HepG2 (cell line): Measurements from ENCODE around the gene ALLC. TPM values are rescaled to one million over a fixed set of nuclear protein-coding genes. Genes with fewer than 3 reads are reported as not detected.

ENCODE experiments used
- ARID5B ChIP-seq: IDR thresholded peaks from 2 replicates; pipeline ENCODE4 v1.4.0; 2020; ENCODE audit warnings: mild to moderate bottlenecking, missing genetic modification reagents
- ATF2 ChIP-seq: sonication (generic); formaldehyde crosslinking; IDR thresholded peaks from 2 replicates; pipeline ENCODE4 v1.4.0; 2020; ENCODE audit warnings: missing genetic modification reagents
- FUBP1 ChIP-seq: sonication (generic); formaldehyde crosslinking; IDR thresholded peaks from 2 replicates; pipeline ENCODE4 v1.5.1; 2020; ENCODE audit warnings: missing genetic modification reagents, mild to moderate bottlenecking, borderline replicate concordance
- RAD21 ChIP-seq: fragments of 450-650 bp; formaldehyde crosslinking; IDR thresholded peaks from 2 replicates; pipeline ENCODE4 v1.5.0; 2020; ENCODE audit warnings: mild to moderate bottlenecking
- SMAD9 ChIP-seq: sonication (generic); formaldehyde crosslinking; IDR thresholded peaks from 2 replicates; pipeline ENCODE4 v1.5.1; 2020; ENCODE audit warnings: mild to moderate bottlenecking, missing genetic modification reagents
- ZBTB3 ChIP-seq: sonication (generic); formaldehyde crosslinking; IDR thresholded peaks from 2 replicates; pipeline ENCODE4 v1.4.0; 2020; ENCODE audit warnings: low read depth, mild to moderate bottlenecking, moderate library complexity, missing genetic modification reagents, borderline replicate concordance
- ZNF510 ChIP-seq: sonication (generic); formaldehyde crosslinking; IDR thresholded peaks from 2 replicates; pipeline ENCODE4 v1.4.0; 2020; ENCODE audit warnings: low read depth, mild to moderate bottlenecking, missing genetic modification reagents
- ZNF788 ChIP-seq: sonication (generic); formaldehyde crosslinking; IDR thresholded peaks from 2 replicates; pipeline ENCODE4 v1.5.0; 2020; ENCODE audit warnings: mild to moderate bottlenecking, missing genetic modification reagents, borderline replicate concordance
- polyA plus RNA-seq, 8 experiments: library from polyadenylated mRNA; depleted of rRNA in 3 of 8; stranded (reverse) in 7 of 8; unstranded in 1 of 8; fragments of >200 nt; fragmentation: Illumina TruSeq in 4 of 8; extraction: Trizol in 4 of 8; gene quantifications; 2 replicates each; pipeline versions ENCODE4 v1.2.1 to v1.2.3, GENCODE V29; 2011 to 2016; ENCODE audit warnings: low read depth in 4 of 8, missing spikeins in 1 of 8, mixed read lengths in 1 of 8; ENCODE audit not compliant: insufficient read depth in 1 of 8
- total RNA-seq, 5 experiments: library from RNA; depleted of rRNA; stranded (reverse); fragments of >200 nt; fragmentation: Illumina TruSeq; extraction: Trizol; gene quantifications; 2 replicates each; pipeline ENCODE4 v1.2.3, GENCODE V29; 2016; ENCODE audit warnings: low read depth in 1 of 5

Gene ALLC
- total and polyA plus RNA-seq, 2 of the 13 experiments (the other 11 are each of a cell fraction or from before 2014, with no cell fraction given): 0.08 to 0.11 TPM

- TF ChIP-seq RAD21: 0 out of 2 replicates have a peak, but pooled peaks have one; percentile 5
- TF ChIP-seq ATF2 (CRISPR knock-in tag): peak; percentile 54; the same call in 1 of the 2 replicates
- TF ChIP-seq ARID5B (CRISPR knock-in tag): peak; percentile 66
- 0 out of 2 replicates have a peak, but pooled peaks have one; percentile 52 for TF ChIP-seq SMAD9 (CRISPR knock-in tag)
- no peak for TF ChIP-seq FUBP1 (CRISPR knock-in tag)
- no peak for TF ChIP-seq ZBTB3 (CRISPR knock-in tag)
- 0 out of 2 replicates have a peak, but pooled peaks have one; percentile 32 for TF ChIP-seq ZNF510 (CRISPR knock-in tag)
- peak; percentile 53 for TF ChIP-seq ZNF788 (CRISPR knock-in tag)
Observed at GRCh38 chr2:3656762-3657721, 958 bp upstream of the ALLC start (continued).
